Activated naive CD8-positive, alpha-beta T cell treated with anti-CD3 and anti-CD28 coated beads for 36 hours (primary cell): ENCODE data around the gene TADA3. TPM values are rescaled to one million over a fixed set of nuclear protein-coding genes. Genes with fewer than 3 reads are reported as not detected.
"Not testable (repeated sequence)": the region's sequence is repeated elsewhere in the genome, so short reads cannot be mapped to it uniquely, and the experiment has no call there.

ENCODE experiments used
- DNase-seq: peaks from one replicate; pipeline ENCODE4 v3.0.0; 2021
- H3K27ac Mint-ChIP-seq: one replicate; pipeline ENCODE4 v1.8.0; 2022; ENCODE audit warnings: mild to moderate bottlenecking, moderate library complexity, mixed read lengths
- H3K27me3 Mint-ChIP-seq: one replicate; pipeline ENCODE4 v1.8.0; 2022; ENCODE audit warnings: mild to moderate bottlenecking, mixed read lengths
- H3K36me3 Mint-ChIP-seq: one replicate; pipeline ENCODE4 v1.8.0; 2021; ENCODE audit warnings: mild to moderate bottlenecking, mixed read lengths
- H3K4me1 Mint-ChIP-seq: one replicate; pipeline ENCODE4 v1.8.0; 2021; ENCODE audit warnings: mixed read lengths
- H3K4me3 Mint-ChIP-seq: one replicate; pipeline ENCODE4 v1.8.0; 2022; ENCODE audit warnings: mild to moderate bottlenecking, moderate library complexity, mixed read lengths
- H3K9me3 Mint-ChIP-seq: one replicate; pipeline ENCODE4 v1.8.0; 2022; ENCODE audit warnings: mixed read lengths
- total RNA-seq, 2 experiments: library from RNA; stranded (reverse); gene quantifications; one replicate each; pipeline ENCODE4 v1.2.3, GENCODE V29; 2021

The TADA3 gene
- total RNA-seq, 2 experiments from 2014 or later: 49.5 to 50.8 TPM

GRCh38 chr3:9781978-9782603, 10.2 kb downstream of the TADA3 start:
- no peak for DNase-seq
- Mint-ChIP-seq H3K4me3 (no peak overlapping the region), H3K27me3 (no peaks in the 10 kb centered on the region), H3K36me3 (peaks cover 48% of the 10 kb centered on the region), H3K4me1 (peaks cover 59% of the 10 kb centered on the region), H3K27ac (no peak overlapping the region), H3K9me3 (no peaks in the 10 kb centered on the region)

GRCh38 chr3:9781551-9781950, 10.7 kb downstream of the TADA3 start:
- H3K36me3 Mint-ChIP-seq: peaks cover 46% of the 10 kb centered on the region
- peak overlapping the region; percentile 54 for H3K27ac Mint-ChIP-seq

GRCh38 chr3:9780910-9781309, 11.4 kb downstream of the TADA3 start:
- H3K4me3 Mint-ChIP-seq: peak overlapping the region; percentile 45
- no peak for DNase-seq
- peaks cover 42% of the 10 kb centered on the region for H3K36me3 Mint-ChIP-seq

More at GRCh38 chr3:9781551-9781950, 10.7 kb downstream of the TADA3 start:
- Mint-ChIP-seq H3K9me3 (peaks cover 1% of the 10 kb centered on the region), H3K4me3 (no peak overlapping the region), H3K27me3 (no peaks in the 10 kb centered on the region), H3K4me1 (peaks cover 61% of the 10 kb centered on the region)
- DNase-seq: no peak

GRCh38 chr3:9780458-9780812, 11.8 kb downstream of the TADA3 start:
- H3K36me3 Mint-ChIP-seq: peaks cover 38% of the 10 kb centered on the region
- H3K27ac Mint-ChIP-seq: peak overlapping the region; percentile 91
- no peaks in the 10 kb centered on the region for H3K27me3 Mint-ChIP-seq
- no peak for DNase-seq
- H3K4me3 Mint-ChIP-seq: peak overlapping the region; percentile 45
- H3K9me3 Mint-ChIP-seq: peaks cover 3% of the 10 kb centered on the region
- peaks cover 61% of the 10 kb centered on the region for H3K4me1 Mint-ChIP-seq

More at GRCh38 chr3:9780910-9781309, 11.4 kb downstream of the TADA3 start:
- Mint-ChIP-seq H3K9me3 (peaks cover 3% of the 10 kb centered on the region), H3K27me3 (no peaks in the 10 kb centered on the region), H3K4me1 (peaks cover 59% of the 10 kb centered on the region), H3K27ac (peak overlapping the region; percentile 91)

GRCh38 chr3:9779721-9780457, 12.4 kb downstream of the TADA3 start:
- H3K9me3 Mint-ChIP-seq: peaks cover 3% of the 10 kb centered on the region
- H3K4me1 Mint-ChIP-seq: peaks cover 60% of the 10 kb centered on the region
- H3K27ac Mint-ChIP-seq: peak overlapping the region; percentile 91
- H3K4me3 Mint-ChIP-seq: peak overlapping the region; percentile 58
- DNase-seq: peak; percentile 52
- H3K36me3 Mint-ChIP-seq: peaks cover 33% of the 10 kb centered on the region
- H3K27me3 Mint-ChIP-seq: no peaks in the 10 kb centered on the region

- peaks cover 60% of the 10 kb centered on the region for H3K4me1 Mint-ChIP-seq
- peaks cover 32% of the 10 kb centered on the region for H3K36me3 Mint-ChIP-seq
- no peak for DNase-seq
- no peaks in the 10 kb centered on the region for H3K27me3 Mint-ChIP-seq
- H3K4me3 Mint-ChIP-seq: peak overlapping the region; percentile 6
- H3K9me3 Mint-ChIP-seq: peaks cover 3% of the 10 kb centered on the region
- H3K27ac Mint-ChIP-seq: peak overlapping the region; percentile 91
These were observed 13.1 kb downstream of the TADA3 start for GRCh38 chr3:9779075-9779593.

GRCh38 chr3:9778143-9779074, 13.9 kb downstream of the TADA3 start:
- H3K36me3 Mint-ChIP-seq: peaks cover 32% of the 10 kb centered on the region
- DNase-seq: peak; percentile 76
- H3K4me3 Mint-ChIP-seq: peak overlapping the region; percentile 43
- peaks cover 3% of the 10 kb centered on the region for H3K9me3 Mint-ChIP-seq
- H3K27ac Mint-ChIP-seq: peak overlapping the region; percentile 91
- peaks cover 60% of the 10 kb centered on the region for H3K4me1 Mint-ChIP-seq
- H3K27me3 Mint-ChIP-seq: no peaks in the 10 kb centered on the region

- H3K4me1 Mint-ChIP-seq: peaks cover 56% of the 10 kb centered on the region
- no peaks in the 10 kb centered on the region for H3K27me3 Mint-ChIP-seq
- peaks cover 28% of the 10 kb centered on the region for H3K36me3 Mint-ChIP-seq
- DNase-seq: peak; percentile 15
- peak overlapping the region; percentile 24 for H3K4me3 Mint-ChIP-seq
- H3K9me3 Mint-ChIP-seq: peaks cover 3% of the 10 kb centered on the region
- peak overlapping the region; percentile 91 for H3K27ac Mint-ChIP-seq
These were observed 14.6 kb downstream of the TADA3 start for GRCh38 chr3:9777694-9778021.

GRCh38 chr3:9776896-9777693, 15.2 kb downstream of the TADA3 start:
- Mint-ChIP-seq H3K4me1 (peaks cover 54% of the 10 kb centered on the region), H3K4me3 (peak overlapping the region; percentile 24), H3K9me3 (peaks cover 3% of the 10 kb centered on the region), H3K27ac (peak overlapping the region; percentile 91), H3K27me3 (no peaks in the 10 kb centered on the region), H3K36me3 (peaks cover 22% of the 10 kb centered on the region)
- DNase-seq: no peak

GRCh38 chr3:9771007-9771406, 21.3 kb downstream of the TADA3 start:
- not testable (repeated sequence) for DNase-seq, H3K36me3 Mint-ChIP-seq, H3K27me3 Mint-ChIP-seq, H3K27ac Mint-ChIP-seq, H3K9me3 Mint-ChIP-seq
- H3K4me1 Mint-ChIP-seq: peaks cover 13% of the 10 kb centered on the region
- peak overlapping the region; percentile 72 for H3K4me3 Mint-ChIP-seq

- no peak overlapping the region for H3K27ac Mint-ChIP-seq
- no peaks in the 10 kb centered on the region for H3K9me3 Mint-ChIP-seq
- DNase-seq: no peak
- peaks cover 10% of the 10 kb centered on the region for H3K4me1 Mint-ChIP-seq
- peaks cover 8% of the 10 kb centered on the region for H3K27me3 Mint-ChIP-seq
- peaks cover 3% of the 10 kb centered on the region for H3K36me3 Mint-ChIP-seq
- peak overlapping the region; percentile 72 for H3K4me3 Mint-ChIP-seq
These were observed 21.9 kb downstream of the TADA3 start for GRCh38 chr3:9770276-9770812.

- H3K36me3 Mint-ChIP-seq: peaks cover 7% of the 10 kb centered on the region
These were observed 22.6 kb downstream of the TADA3 start, which contains the start of gene CAMK1 for GRCh38 chr3:9769426-9770275. Gene CAMK1 (minus strand): TSS chr3:9769947. CDS start chr3:9767749, 2,198 bp downstream.

GRCh38 chr3:9769012-9769411, 23.3 kb downstream of the TADA3 start:
- Mint-ChIP-seq H3K4me1 (peaks cover 10% of the 10 kb centered on the region), H3K27ac (no peak overlapping the region), H3K27me3 (peaks cover 8% of the 10 kb centered on the region), H3K36me3 (peaks cover 7% of the 10 kb centered on the region), H3K4me3 (peak overlapping the region; percentile 75), H3K9me3 (no peaks in the 10 kb centered on the region)
- no peak for DNase-seq

More at GRCh38 chr3:9769426-9770275, 22.6 kb downstream of the TADA3 start, which contains the start of gene CAMK1:
- Mint-ChIP-seq H3K27me3 (peaks cover 8% of the 10 kb centered on the region), H3K9me3 (no peaks in the 10 kb centered on the region), H3K4me1 (peaks cover 10% of the 10 kb centered on the region), H3K4me3 (peak within 1 kb of the TSS; percentile 75), H3K27ac (peak within 1 kb of the TSS; percentile 60)
- DNase-seq: peak; percentile 80
